IPS-18a (cell line): ENCODE data around the gene TIMM50.
A peak's percentile ranks its signal among the peaks of the same experiment; 100 is the strongest.

Experiments used
- H3K27ac ChIP-seq: one replicate; pipeline ENCODE4 v1.5.1; 2013; ENCODE audit warnings: low read length
- H3K27me3 ChIP-seq: one replicate; pipeline ENCODE4 v1.6.1; 2013; ENCODE audit warnings: mild to moderate bottlenecking, low read length; ENCODE audit not compliant: control insufficient read depth, insufficient read depth
- H3K36me3 ChIP-seq: one replicate; pipeline ENCODE4 v1.6.1; 2013; ENCODE audit warnings: low read depth, low read length; ENCODE audit not compliant: control insufficient read depth
- H3K4me1 ChIP-seq: one replicate; pipeline ENCODE4 v1.6.1; 2013; ENCODE audit warnings: low read depth, low read length; ENCODE audit not compliant: control insufficient read depth
- H3K4me3 ChIP-seq: one replicate; pipeline ENCODE4 v1.5.1; 2013; ENCODE audit warnings: low read length
- H3K9ac ChIP-seq: one replicate; pipeline ENCODE4 v1.6.1; 2013; ENCODE audit warnings: mild to moderate bottlenecking, low read length, moderate library complexity
- H3K9me3 ChIP-seq: one replicate; pipeline ENCODE4 v1.6.1; 2013; ENCODE audit warnings: low read depth, low read length; ENCODE audit not compliant: control insufficient read depth

TIMM50 gene

DNA sequence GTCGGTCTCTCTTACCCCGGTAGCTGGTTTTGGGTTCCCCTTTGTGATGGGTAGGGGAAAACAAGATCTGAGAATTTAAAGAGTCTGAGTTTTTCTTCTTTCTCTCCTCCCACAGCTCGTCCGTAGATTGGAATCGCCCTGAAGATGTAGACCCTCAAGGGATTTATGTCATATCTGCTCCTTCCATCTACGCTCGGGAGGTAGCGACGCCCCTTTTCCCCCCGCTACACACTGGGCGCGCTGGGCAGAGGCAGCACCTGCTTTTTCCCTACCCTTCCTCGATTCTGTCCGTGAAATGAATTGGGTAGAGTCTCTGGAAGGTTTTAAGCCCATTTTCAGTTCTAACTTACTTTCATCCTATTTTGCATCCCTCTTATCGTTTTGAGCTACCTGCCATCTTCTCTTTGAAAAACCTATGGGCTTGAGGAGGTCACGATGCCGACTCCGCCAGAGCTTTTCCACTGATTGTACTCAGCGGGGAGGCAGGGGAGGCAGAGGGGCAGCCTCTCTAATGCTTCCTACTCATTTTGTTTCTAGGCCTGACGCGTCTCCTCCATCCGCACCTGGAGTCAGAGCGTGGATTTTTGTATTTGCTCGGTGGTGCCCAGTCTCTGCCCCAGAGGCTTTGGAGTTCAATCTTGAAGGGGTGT lies 27.2 kb downstream of the TIMM50 start:
- Histone ChIP-seq H3K27ac (no peak overlapping the region), H3K4me1 (no peaks in the 10 kb centered on the region), H3K4me3 (peak overlapping the region; percentile 38), H3K9ac (no peak overlapping the region), H3K36me3 (no peaks in the 10 kb centered on the region), H3K9me3 (no peaks in the 10 kb centered on the region), H3K27me3 (peaks cover 73% of the 10 kb centered on the region)

GRCh38 chr19:39508629-39509028 lies 28.0 kb downstream of the TIMM50 start:
- peaks cover 73% of the 10 kb centered on the region for H3K27me3 ChIP-seq
- H3K36me3 ChIP-seq: no peaks in the 10 kb centered on the region
- no peak overlapping the region for H3K4me3 ChIP-seq
- H3K9ac ChIP-seq: no peak overlapping the region
- H3K9me3 ChIP-seq: no peaks in the 10 kb centered on the region
- H3K27ac ChIP-seq: no peak overlapping the region
- H3K4me1 ChIP-seq: no peaks in the 10 kb centered on the region

DNA sequence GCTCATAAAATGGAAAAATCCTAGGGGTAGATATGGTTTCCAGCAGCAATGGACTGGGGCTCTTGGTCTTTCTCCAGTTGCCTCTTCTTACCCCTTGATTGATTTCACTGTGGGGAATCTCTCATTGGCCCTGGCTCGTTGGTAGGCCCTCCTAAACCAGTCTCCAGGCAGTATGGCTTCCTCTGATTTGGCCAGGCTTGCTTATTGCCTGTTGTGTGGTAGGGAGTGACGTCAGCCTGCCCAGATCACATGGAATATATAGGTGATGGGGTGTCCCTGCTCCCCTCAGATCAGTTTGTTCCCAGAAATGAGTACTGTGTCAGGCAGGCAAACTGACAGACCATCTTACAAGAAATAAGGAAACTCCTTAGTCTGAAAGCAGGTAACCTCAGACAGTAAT lies 28.6 kb downstream of the TIMM50 start:
- no peaks in the 10 kb centered on the region for H3K36me3 ChIP-seq
- no peaks in the 10 kb centered on the region for H3K4me1 ChIP-seq
- no peak overlapping the region for H3K4me3 ChIP-seq
- H3K9ac ChIP-seq: no peak overlapping the region
- H3K27ac ChIP-seq: no peak overlapping the region
- H3K27me3 ChIP-seq: peaks cover 73% of the 10 kb centered on the region
- no peaks in the 10 kb centered on the region for H3K9me3 ChIP-seq

DNA sequence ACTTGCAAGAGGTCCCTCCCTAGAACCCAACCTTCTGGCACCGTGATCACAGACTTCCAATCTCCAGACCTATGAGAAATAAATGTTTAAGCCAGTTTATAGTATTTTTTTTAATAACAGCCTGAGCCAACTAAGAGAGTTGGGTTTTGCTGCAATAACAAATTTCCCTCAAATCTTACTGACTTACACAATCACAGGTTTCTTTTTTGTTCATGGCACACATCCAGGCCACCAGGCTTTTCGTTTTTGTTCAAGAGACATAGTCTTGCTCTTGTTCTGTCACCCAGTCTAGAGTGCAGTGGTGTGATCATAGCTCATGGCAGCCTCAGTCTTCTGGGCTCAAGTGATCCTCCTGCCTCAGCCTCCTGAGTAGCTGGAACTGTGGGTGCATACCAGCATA lies 32.4 kb downstream of the TIMM50 start:
- Histone ChIP-seq H3K4me1 (peaks cover 3% of the 10 kb centered on the region), H3K27ac (no peak overlapping the region), H3K36me3 (no peaks in the 10 kb centered on the region), H3K4me3 (no peak overlapping the region), H3K9me3 (no peaks in the 10 kb centered on the region), H3K9ac (no peak overlapping the region), H3K27me3 (peaks cover 58% of the 10 kb centered on the region)

DNA sequence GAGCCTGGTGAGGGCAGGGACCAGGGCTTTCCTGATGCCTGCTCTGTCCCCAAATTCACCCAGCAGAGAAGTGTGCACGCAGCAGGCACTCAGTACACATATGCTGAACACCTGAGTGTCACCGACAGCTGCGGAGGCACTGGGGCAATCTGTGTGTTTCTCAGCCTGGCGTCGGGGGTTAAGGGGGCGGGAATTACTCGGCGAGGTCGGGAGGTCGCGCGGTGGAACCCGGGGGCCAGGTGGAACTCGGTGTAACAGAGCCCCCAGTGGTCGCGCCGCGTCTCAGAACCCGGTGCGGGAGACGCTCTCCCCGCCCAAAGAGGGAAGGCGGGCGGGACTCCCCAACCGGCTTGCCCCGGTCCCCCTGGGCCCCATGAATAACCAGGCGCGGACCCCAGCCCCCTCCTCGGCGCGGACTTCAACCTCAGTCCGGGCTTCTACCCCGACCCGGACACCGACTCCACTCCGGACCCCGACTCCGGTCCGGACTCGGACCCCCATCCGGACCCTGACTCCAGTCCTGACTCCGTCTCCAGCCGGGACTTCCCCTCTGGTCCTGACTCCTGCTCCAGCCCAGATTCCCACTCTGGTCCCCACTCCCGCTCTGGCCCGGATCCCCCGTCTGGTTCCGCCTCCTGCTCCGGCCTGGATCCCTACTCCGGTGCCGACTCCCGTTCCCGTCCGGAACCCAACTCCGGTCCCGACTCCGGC lies 34.4 kb downstream of the TIMM50 start, which contains the start of gene SELENOV:
TSS of gene SELENOV (plus strand) at position 300 of the 711 bp plus-strand sequence. CDS start at position 374, 74 bp downstream.
- H3K9me3 ChIP-seq: no peaks in the 10 kb centered on the region
- H3K27me3 ChIP-seq: peaks cover 42% of the 10 kb centered on the region
- H3K4me1 ChIP-seq: peaks cover 3% of the 10 kb centered on the region
- peak within 1 kb of the TSS; percentile 78 for H3K9ac ChIP-seq
- H3K36me3 ChIP-seq: no peaks in the 10 kb centered on the region
- H3K27ac ChIP-seq: peak within 1 kb of the TSS; percentile 53
- H3K4me3 ChIP-seq: peak within 1 kb of the TSS; percentile 90

GRCh38 chr19:39515551-39516191 lies 35.0 kb downstream of the TIMM50 start:
- H3K27ac ChIP-seq: peak overlapping the region; percentile 53
- peak overlapping the region; percentile 90 for H3K4me3 ChIP-seq
- peaks cover 42% of the 10 kb centered on the region for H3K27me3 ChIP-seq
- peaks cover 3% of the 10 kb centered on the region for H3K4me1 ChIP-seq
- peak overlapping the region; percentile 78 for H3K9ac ChIP-seq
- no peaks in the 10 kb centered on the region for H3K9me3 ChIP-seq
- peaks cover 3% of the 10 kb centered on the region for H3K36me3 ChIP-seq

GRCh38 chr19:39516270-39516669 lies 35.6 kb downstream of the TIMM50 start:
- Histone ChIP-seq H3K9me3 (no peaks in the 10 kb centered on the region), H3K27me3 (peaks cover 42% of the 10 kb centered on the region), H3K27ac (no peak overlapping the region), H3K9ac (peak overlapping the region; percentile 78), H3K4me3 (peak overlapping the region; percentile 90), H3K4me1 (peaks cover 3% of the 10 kb centered on the region), H3K36me3 (peaks cover 3% of the 10 kb centered on the region)

- Histone ChIP-seq H3K9me3 (no peaks in the 10 kb centered on the region), H3K27me3 (peaks cover 40% of the 10 kb centered on the region), H3K4me1 (peaks cover 3% of the 10 kb centered on the region), H3K4me3 (no peak overlapping the region), H3K9ac (no peak overlapping the region), H3K36me3 (peaks cover 3% of the 10 kb centered on the region), H3K27ac (no peak overlapping the region)
These were observed 36.8 kb downstream of the TIMM50 start for GRCh38 chr19:39517432-39517831.

GRCh38 chr19:39518458-39518857 lies 37.8 kb downstream of the TIMM50 start:
- H3K4me1 ChIP-seq: peaks cover 3% of the 10 kb centered on the region
- no peak overlapping the region for H3K9ac ChIP-seq
- no peaks in the 10 kb centered on the region for H3K9me3 ChIP-seq
- no peak overlapping the region for H3K27ac ChIP-seq
- peaks cover 3% of the 10 kb centered on the region for H3K36me3 ChIP-seq
- H3K27me3 ChIP-seq: peaks cover 30% of the 10 kb centered on the region
- H3K4me3 ChIP-seq: peak overlapping the region; percentile 19

DNA sequence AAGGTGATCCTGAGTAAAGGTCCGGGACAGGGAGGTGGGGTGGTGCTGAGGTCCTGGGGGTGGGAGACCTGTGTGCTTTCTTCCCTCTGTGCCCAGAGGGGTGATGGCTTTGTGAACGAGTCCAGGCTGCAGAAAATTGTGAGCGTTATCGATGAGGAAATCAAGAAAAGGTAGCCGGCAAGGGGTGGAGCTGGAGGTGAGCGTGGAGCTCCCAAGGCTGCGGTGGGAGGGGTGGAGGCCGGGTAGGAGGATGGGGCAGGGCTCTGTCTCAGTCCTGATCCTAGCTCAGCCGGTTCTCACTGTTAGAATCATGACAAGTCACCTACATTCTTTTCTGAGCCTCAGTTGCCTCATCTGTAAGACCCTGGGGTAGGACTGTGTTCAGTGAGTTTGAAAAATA lies 38.3 kb downstream of the TIMM50 start:
- no peak overlapping the region for H3K9ac ChIP-seq
- peak overlapping the region; percentile 19 for H3K4me3 ChIP-seq
- H3K27ac ChIP-seq: no peak overlapping the region

GRCh38 chr19:39520541-39521484 lies 40.2 kb downstream of the TIMM50 start:
- peaks cover 3% of the 10 kb centered on the region for H3K4me1 ChIP-seq
- no peaks in the 10 kb centered on the region for H3K9me3 ChIP-seq
- peaks cover 6% of the 10 kb centered on the region for H3K27me3 ChIP-seq
- H3K27ac ChIP-seq: no peak overlapping the region
- H3K4me3 ChIP-seq: no peak overlapping the region
- peaks cover 3% of the 10 kb centered on the region for H3K36me3 ChIP-seq
- H3K9ac ChIP-seq: no peak overlapping the region

More for the DNA sequence above, 38.3 kb downstream of the TIMM50 start:
- Histone ChIP-seq H3K9me3 (no peaks in the 10 kb centered on the region), H3K27me3 (peaks cover 25% of the 10 kb centered on the region), H3K4me1 (peaks cover 3% of the 10 kb centered on the region), H3K36me3 (peaks cover 3% of the 10 kb centered on the region)
